Neural crest cell (in vitro differentiated cells): Measurements from ENCODE around the gene KRT74. TPM values are rescaled to one million over a fixed set of nuclear protein-coding genes. Genes with fewer than 3 reads are reported as not detected.

ENCODE experiments used
- DNase-seq: peaks from one replicate; pipeline ENCODE4 v3.0.0; 2021; ENCODE audit warnings: low read depth, mixed read lengths, low spot score
- H3K27ac Mint-ChIP-seq: one replicate; pipeline ENCODE4 v1.8.0; 2021; ENCODE audit warnings: mild to moderate bottlenecking, mixed read lengths; ENCODE audit not compliant: unreplicated experiment
- H3K27me3 Mint-ChIP-seq: 2 replicates; pipeline ENCODE4 v1.8.0; 2021; ENCODE audit warnings: low read depth, mild to moderate bottlenecking, mixed read lengths
- H3K36me3 Mint-ChIP-seq: 2 replicates; pipeline ENCODE4 v1.8.0; 2021; ENCODE audit warnings: low read depth, mild to moderate bottlenecking, mixed read lengths
- H3K4me1 Mint-ChIP-seq: 2 replicates; pipeline ENCODE4 v1.8.0; 2021; ENCODE audit warnings: mixed read lengths
- H3K4me3 Mint-ChIP-seq: one replicate; pipeline ENCODE4 v1.8.0; 2021; ENCODE audit warnings: mild to moderate bottlenecking, mixed read lengths
- H3K9me3 Mint-ChIP-seq: 2 replicates; pipeline ENCODE4 v1.8.0; 2021; ENCODE audit warnings: mixed read lengths
- CTCF ChIP-seq: fragments of 200-600 bp; sonication (generic); conservative IDR thresholded peaks from 2 replicates; pipeline ENCODE4 v1.5.0; 2021; ENCODE audit warnings: antibody characterized with exemption, mild to moderate bottlenecking
- total RNA-seq: library from RNA; stranded (reverse); gene quantifications from 2 replicates; pipeline ENCODE4 v1.2.1, GENCODE V29; 2021

KRT74 gene
- total RNA-seq, 1 donor from 2014 or later, result not detected

- TF ChIP-seq CTCF, result no peak
- no peak for DNase-seq
- no peaks in the 10 kb centered on the region for H3K9me3 Mint-ChIP-seq
- H3K36me3 Mint-ChIP-seq, result no peaks in the 10 kb centered on the region
- H3K4me1 Mint-ChIP-seq, result no peaks in the 10 kb centered on the region
- no peak overlapping the region for H3K4me3 Mint-ChIP-seq
- no peak overlapping the region for H3K27ac Mint-ChIP-seq
- H3K27me3 Mint-ChIP-seq, result no peaks in the 10 kb centered on the region
These were observed 33.8 kb downstream of the KRT74 start for GRCh38 chr12:52539821-52540173.

DNA sequence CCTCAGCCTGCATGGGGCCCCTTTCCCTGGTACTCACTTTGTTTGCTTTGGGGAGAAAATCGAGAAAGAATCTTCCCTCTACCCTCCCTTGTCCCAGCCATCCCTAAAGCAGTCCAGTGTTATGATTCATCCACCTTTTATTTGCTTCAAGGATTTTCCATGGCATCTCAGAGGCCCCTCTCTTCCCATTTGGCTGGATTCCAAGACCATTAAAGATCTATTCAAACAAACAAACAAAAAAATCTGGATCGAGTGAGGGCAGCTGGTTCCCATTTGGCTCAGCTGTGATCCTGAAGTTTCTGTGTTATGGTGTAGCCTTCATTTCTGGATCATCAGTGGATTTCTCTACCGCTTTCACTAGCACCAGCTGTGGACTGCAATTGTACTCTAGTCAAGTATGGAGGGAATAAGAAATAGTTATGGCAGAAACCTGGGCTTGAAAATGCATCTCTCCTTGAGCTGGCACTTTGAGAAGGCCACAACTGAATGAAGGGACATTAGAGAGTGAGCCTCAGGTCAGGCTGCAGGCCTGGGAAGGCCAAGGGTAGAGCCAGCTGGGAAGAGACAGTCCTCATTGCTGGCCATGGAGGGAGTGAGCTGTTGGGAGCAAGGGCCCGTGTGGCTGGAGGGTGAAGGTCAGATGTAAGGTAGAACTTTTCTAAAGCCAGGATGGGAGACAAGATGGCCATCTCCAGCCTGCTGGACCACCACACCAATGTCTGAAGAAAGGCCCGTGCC is 34.4 kb downstream of the KRT74 start:
- H3K9me3 Mint-ChIP-seq, result no peaks in the 10 kb centered on the region
- H3K27ac Mint-ChIP-seq, result no peak overlapping the region
- no peak for TF ChIP-seq CTCF
- no peak overlapping the region for H3K4me3 Mint-ChIP-seq
- no peaks in the 10 kb centered on the region for H3K27me3 Mint-ChIP-seq
- H3K36me3 Mint-ChIP-seq, result no peaks in the 10 kb centered on the region
- no peak for DNase-seq
- no peaks in the 10 kb centered on the region for H3K4me1 Mint-ChIP-seq

DNA sequence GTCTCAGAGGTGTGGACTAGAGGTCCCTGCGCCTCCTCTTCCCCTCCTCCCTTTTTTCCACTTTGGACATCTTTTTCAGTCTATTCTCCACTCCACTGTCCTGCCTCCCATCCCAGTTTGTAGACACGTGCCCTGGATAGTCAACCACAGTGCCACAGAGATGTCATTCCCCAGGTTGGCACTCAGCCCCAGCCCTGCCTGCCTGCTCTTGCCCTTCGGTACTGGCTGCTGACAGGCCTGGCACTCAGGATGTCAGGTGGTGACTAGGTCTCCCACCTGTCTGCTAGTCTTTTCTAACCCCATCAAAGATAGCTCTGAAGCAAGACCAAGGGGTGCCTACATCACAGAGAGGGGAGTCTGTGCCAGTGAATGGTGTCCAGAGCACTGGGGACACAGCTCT is 36.5 kb downstream of the KRT74 start:
- Mint-ChIP-seq H3K9me3 (no peaks in the 10 kb centered on the region), H3K4me1 (no peaks in the 10 kb centered on the region), H3K27me3 (no peaks in the 10 kb centered on the region), H3K36me3 (no peaks in the 10 kb centered on the region), H3K4me3 (no peak overlapping the region), H3K27ac (no peak overlapping the region)
- TF ChIP-seq CTCF, result no peak
- no peak for DNase-seq

GRCh38 chr12:52535574-52535973 is 38.1 kb downstream of the KRT74 start:
- Mint-ChIP-seq H3K4me1 (no peaks in the 10 kb centered on the region), H3K27me3 (no peaks in the 10 kb centered on the region), H3K4me3 (no peak overlapping the region), H3K9me3 (no peaks in the 10 kb centered on the region), H3K36me3 (no peaks in the 10 kb centered on the region), H3K27ac (no peak overlapping the region)
- no peak for DNase-seq
- TF ChIP-seq CTCF, result no peak

GRCh38 chr12:52534482-52534881 is 39.2 kb downstream of the KRT74 start:
- Mint-ChIP-seq H3K4me3 (no peak overlapping the region), H3K4me1 (no peaks in the 10 kb centered on the region), H3K27me3 (no peaks in the 10 kb centered on the region), H3K9me3 (no peaks in the 10 kb centered on the region), H3K27ac (no peak overlapping the region), H3K36me3 (no peaks in the 10 kb centered on the region)
- no peak for TF ChIP-seq CTCF
- DNase-seq, result no peak
